H1 (cell line): ENCODE results near the gene NDUFB3.
"Not testable (repeated sequence)": the region's sequence is repeated elsewhere in the genome, so short reads cannot be mapped to it uniquely, and the experiment has no call there.

Experiments
- ATF3 ChIP-seq: IDR thresholded peaks from 2 replicates; pipeline ENCODE4 v1.6.1; 2011; ENCODE audit warnings: low read depth, mild to moderate bottlenecking, low read length; ENCODE audit not compliant: insufficient read depth
- CTCF ChIP-seq, 3 experiments: IDR thresholded peaks; 1 replicate in 2 of 3; 2 replicates in 1 of 3; pipeline versions ENCODE4 v1.5.1 to v1.6.1; 2011; ENCODE audit warnings: low read length in 3 of 3, mild to moderate bottlenecking in 3 of 3, inconsistent platforms in 2 of 3, low read depth in 1 of 3, moderate library complexity in 1 of 3; ENCODE audit not compliant: insufficient read depth in 1 of 3; ENCODE audit errors: control extremely low read depth in 1 of 3
- EZH2 ChIP-seq: fragments of 200-600 bp; sonication (generic); IDR thresholded peaks from 2 replicates; pipeline ENCODE4 v1.7.1; 2012; ENCODE audit warnings: low read depth, mild to moderate bottlenecking, moderate library complexity, low read length, inconsistent platforms; ENCODE audit not compliant: severe bottlenecking
- RBBP5 ChIP-seq: IDR thresholded peaks from 2 replicates; pipeline ENCODE4 v1.7.1; 2012; ENCODE audit warnings: low read depth, mild to moderate bottlenecking, inconsistent platforms, low read length, moderate library complexity, borderline replicate concordance
- SP1 ChIP-seq: IDR thresholded peaks from 2 replicates; pipeline ENCODE4 v1.6.1; 2011; ENCODE audit warnings: low read depth, low read length
- SUZ12 ChIP-seq: fragments of 200-600 bp; sonication (generic); IDR thresholded peaks from 2 replicates; pipeline ENCODE4 v1.6.1; 2012; ENCODE audit warnings: mild to moderate bottlenecking, inconsistent platforms, low read length, moderate library complexity, mixed read lengths

DNA sequence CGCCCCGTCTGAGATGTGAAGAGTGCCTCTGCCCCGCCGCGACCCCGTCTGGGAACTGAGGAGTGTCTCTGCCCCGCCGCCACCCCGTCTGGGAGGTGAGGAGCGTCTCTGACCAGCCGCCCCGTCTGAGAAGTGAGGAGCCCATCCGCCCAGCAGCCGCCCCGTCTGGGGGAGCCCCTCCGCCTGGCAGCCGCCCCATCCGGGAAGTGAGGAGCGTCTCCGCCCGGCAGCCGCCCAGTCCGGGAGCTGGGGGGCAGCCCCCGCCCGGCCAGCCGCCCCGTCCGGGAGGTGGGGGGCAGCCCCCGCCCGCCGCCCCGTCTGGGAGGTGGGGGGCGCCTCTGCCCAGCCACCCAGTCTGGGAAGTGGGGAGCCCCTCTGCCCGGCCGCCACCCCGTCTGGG lies 29.4 kb upstream of the NDUFB3 start:
- TF ChIP-seq SP1; CTCF (IDR thresholded peaks at IDR 0.05; ENCODE audit: control extremely low read depth in 1 of 3, insufficient read depth in 1 of 3, low read depth in 1 of 3, low read length in 3 of 3); SUZ12; ATF3; RBBP5; EZH2: not testable (repeated sequence)
